Measurements from ENCODE around the gene ACSBG1.

GRCh38 chr15:78131295-78132061 is 102.9 kb downstream of the ACSBG1 start, which contains the start of gene CIB2:
- TF ChIP-seq CTCF (IDR thresholded peaks at IDR 0.05) (peak; percentile 53 to 87 (median 75)), POLR2AphosphoS5 (IDR thresholded peaks at IDR 0.05) (peak in 2 of 3 donors; percentile 35 to 56)

Data from transverse colon (tissue), 4 donors.